ENCODE data around the gene COMP. TPM values are rescaled to one million over a fixed set of nuclear protein-coding genes. Genes with fewer than 3 reads are reported as not detected.

COMP gene
- total RNA-seq, 1 donor from 2014 or later = 0.12 TPM

- no peak overlapping the region for H3K27ac Mint-ChIP-seq
- no peaks in the 10 kb centered on the region for H3K9me3 Mint-ChIP-seq
- H3K4me3 Mint-ChIP-seq = no peak overlapping the region
- peaks cover 8% of the 10 kb centered on the region for H3K4me1 Mint-ChIP-seq (ENCODE audit: unreplicated experiment)
- DNase-seq (ENCODE audit: extremely low spot score, unreplicated experiment) = no peak
- TF ChIP-seq CTCF (conservative IDR thresholded peaks at IDR 0.05) = no peak
- no peaks in the 10 kb centered on the region for H3K27me3 Mint-ChIP-seq
- peaks cover 3% of the 10 kb centered on the region for H3K36me3 Mint-ChIP-seq
Observed at GRCh38 chr19:18746401-18747325, 44.4 kb downstream of the COMP start.

GRCh38 chr19:18745931-18746330 is 45.2 kb downstream of the COMP start:
- TF ChIP-seq CTCF (conservative IDR thresholded peaks at IDR 0.05) = no peak
- Mint-ChIP-seq H3K27me3 (no peaks in the 10 kb centered on the region), H3K27ac (no peak overlapping the region), H3K4me3 (no peak overlapping the region), H3K9me3 (no peaks in the 10 kb centered on the region), H3K4me1 (ENCODE audit: unreplicated experiment) (peaks cover 8% of the 10 kb centered on the region), H3K36me3 (peaks cover 3% of the 10 kb centered on the region)
- no peak for DNase-seq (ENCODE audit: extremely low spot score, unreplicated experiment)

GRCh38 chr19:18745012-18745735 is 45.9 kb downstream of the COMP start:
- no peaks in the 10 kb centered on the region for H3K9me3 Mint-ChIP-seq

GRCh38 chr19:18743784-18744418 is 47.2 kb downstream of the COMP start:
- peaks cover 4% of the 10 kb centered on the region for H3K4me1 Mint-ChIP-seq (ENCODE audit: unreplicated experiment)
- no peak for TF ChIP-seq CTCF (conservative IDR thresholded peaks at IDR 0.05)
- H3K27me3 Mint-ChIP-seq = no peaks in the 10 kb centered on the region
- no peak overlapping the region for H3K27ac Mint-ChIP-seq
- no peaks in the 10 kb centered on the region for H3K9me3 Mint-ChIP-seq
- DNase-seq (ENCODE audit: extremely low spot score, unreplicated experiment) = no peak
- H3K36me3 Mint-ChIP-seq = no peaks in the 10 kb centered on the region
- no peak overlapping the region for H3K4me3 Mint-ChIP-seq

More at GRCh38 chr19:18745012-18745735, 45.9 kb downstream of the COMP start:
- peaks cover 8% of the 10 kb centered on the region for H3K4me1 Mint-ChIP-seq (ENCODE audit: unreplicated experiment)
- no peak overlapping the region for H3K4me3 Mint-ChIP-seq
- no peak overlapping the region for H3K27ac Mint-ChIP-seq
- no peaks in the 10 kb centered on the region for H3K36me3 Mint-ChIP-seq
- no peak for TF ChIP-seq CTCF (conservative IDR thresholded peaks at IDR 0.05)
- DNase-seq (ENCODE audit: extremely low spot score, unreplicated experiment) = no peak
- H3K27me3 Mint-ChIP-seq = no peaks in the 10 kb centered on the region

- no peak for TF ChIP-seq CTCF (conservative IDR thresholded peaks at IDR 0.05)
Observed at GRCh38 chr19:18742838-18743783, 48.0 kb downstream of the COMP start.

More at GRCh38 chr19:18742838-18743783, 48.0 kb downstream of the COMP start:
- DNase-seq (ENCODE audit: extremely low spot score, unreplicated experiment) = no peak
- no peaks in the 10 kb centered on the region for H3K36me3 Mint-ChIP-seq
- peaks cover 4% of the 10 kb centered on the region for H3K4me1 Mint-ChIP-seq (ENCODE audit: unreplicated experiment)
- H3K9me3 Mint-ChIP-seq = no peaks in the 10 kb centered on the region
- no peak overlapping the region for H3K27ac Mint-ChIP-seq
- no peak overlapping the region for H3K4me3 Mint-ChIP-seq
- no peaks in the 10 kb centered on the region for H3K27me3 Mint-ChIP-seq

All from type B pancreatic cell (in vitro differentiated cells).